Loucy (cell line): ENCODE measurements around the gene GSS.

ENCODE experiments used
- H2AFZ ChIP-seq: fragments of 200-600 bp; sonication (generic); 2 replicates; pipeline ENCODE4 v1.6.0; 2016; ENCODE audit warnings: antibody characterized with exemption, mild to moderate bottlenecking, low read length, moderate library complexity
- H3F3A ChIP-seq: fragments of 200-600 bp; 2 replicates; pipeline ENCODE4 v1.6.0; 2016; ENCODE audit warnings: antibody characterized with exemption, low read depth, mild to moderate bottlenecking
- H3K27me3 ChIP-seq: fragments of 200-600 bp; sonication (generic); 2 replicates; pipeline ENCODE4 v1.6.1; 2014; ENCODE audit warnings: low read length, mild to moderate bottlenecking; ENCODE audit not compliant: insufficient read depth, poor library complexity, severe bottlenecking
- H3K36me3 ChIP-seq: fragments of 200-600 bp; sonication (generic); 2 replicates; pipeline ENCODE4 v1.6.1; 2016; ENCODE audit warnings: low read length; ENCODE audit not compliant: insufficient read depth
- H3K4me1 ChIP-seq: fragments of 200-600 bp; sonication (generic); 2 replicates; pipeline ENCODE4 v1.5.1; 2014; ENCODE audit warnings: low read length, mild to moderate bottlenecking; ENCODE audit not compliant: insufficient read depth, poor library complexity, severe bottlenecking
- H3K4me2 ChIP-seq: fragments of 200-600 bp; sonication (generic); 2 replicates; pipeline ENCODE4 v1.6.0; 2014; ENCODE audit warnings: antibody characterized with exemption, low read length, low read depth, mild to moderate bottlenecking; ENCODE audit not compliant: poor library complexity, severe bottlenecking
- H3K4me3 ChIP-seq: fragments of 200-600 bp; sonication (generic); 2 replicates; pipeline ENCODE4 v1.5.1; 2014; ENCODE audit warnings: low read length, mild to moderate bottlenecking, mixed read lengths; ENCODE audit not compliant: poor library complexity, severe bottlenecking
- H3K79me2 ChIP-seq: fragments of 200-600 bp; sonication (generic); 2 replicates; pipeline ENCODE4 v1.6.1; 2014; ENCODE audit warnings: low read length; ENCODE audit not compliant: insufficient read depth
- H3K9ac ChIP-seq: fragments of 200-600 bp; sonication (generic); 2 replicates; pipeline ENCODE4 v1.6.0; 2014; ENCODE audit warnings: mild to moderate bottlenecking, low read depth, low read length, moderate library complexity; ENCODE audit not compliant: poor library complexity, severe bottlenecking
- H3K9me2 ChIP-seq: fragments of 200-600 bp; sonication (generic); replicated peaks from 2 replicates; pipeline ENCODE4 v1.6.1; 2016; ENCODE audit warnings: low read depth, low read length, mixed read lengths
- H3K9me3 ChIP-seq: fragments of 200-600 bp; sonication (generic); 2 replicates; pipeline ENCODE4 v1.6.1; 2014; ENCODE audit warnings: mild to moderate bottlenecking, antibody characterized with exemption, low read length, low read depth; ENCODE audit not compliant: insufficient read depth
- H4K20me1 ChIP-seq: fragments of 200-600 bp; sonication (generic); 2 replicates; pipeline ENCODE4 v1.6.0; 2014; ENCODE audit warnings: antibody characterized with exemption, low read length, mild to moderate bottlenecking; ENCODE audit not compliant: insufficient read depth, poor library complexity, severe bottlenecking
- CTCF ChIP-seq: fragments of 200-600 bp; sonication (generic); conservative IDR thresholded peaks from 2 replicates; pipeline ENCODE4 v1.5.1; 2014; ENCODE audit warnings: mild to moderate bottlenecking, antibody characterized with exemption, low read length
- EZH2phosphoT487 ChIP-seq: fragments of 200-600 bp; IDR thresholded peaks from 2 replicates; pipeline ENCODE4 v1.6.1; 2018; ENCODE audit warnings: antibody characterized with exemption, mild to moderate bottlenecking, moderate library complexity, borderline replicate concordance

Gene GSS

DNA sequence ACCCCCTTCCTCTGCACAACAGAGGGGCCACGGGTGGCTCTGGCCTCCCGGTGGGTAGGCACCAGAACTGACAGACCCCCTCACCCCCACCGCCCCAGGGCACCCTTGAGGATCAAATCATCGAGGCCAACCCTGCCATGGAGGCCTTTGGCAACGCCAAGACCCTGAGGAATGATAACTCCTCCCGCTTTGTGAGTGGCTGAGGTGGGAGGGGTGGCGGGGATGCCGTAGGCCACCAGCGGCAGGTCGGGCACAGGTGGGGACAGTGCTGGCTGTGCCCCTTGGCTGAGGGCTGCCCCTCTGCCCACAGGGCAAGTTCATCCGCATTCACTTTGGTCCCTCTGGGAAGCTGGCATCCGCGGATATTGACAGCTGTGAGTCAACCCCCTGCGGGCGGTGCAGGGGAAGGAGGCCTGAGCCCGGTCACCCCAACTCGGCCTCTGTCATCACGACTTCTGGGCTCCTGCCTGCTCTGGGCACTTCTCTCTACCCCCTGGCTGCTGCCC is 29.2 kb upstream of the GSS start:
- no peaks in the 10 kb centered on the region for H3K36me3 ChIP-seq
- no peak overlapping the region for H3K4me2 ChIP-seq
- no peaks in the 10 kb centered on the region for H3K79me2 ChIP-seq
- H4K20me1 ChIP-seq, result no peaks in the 10 kb centered on the region
- no peaks in the 10 kb centered on the region for H3F3A ChIP-seq
- no peak overlapping the region for H3K9ac ChIP-seq
- H2AFZ ChIP-seq, result no peak overlapping the region
- H3K4me1 ChIP-seq, result no peaks in the 10 kb centered on the region
- H3K9me3 ChIP-seq, result no peaks in the 10 kb centered on the region
- H3K9me2 ChIP-seq, result no peaks in the 10 kb centered on the region
- no peak for TF ChIP-seq EZH2phosphoT487
- TF ChIP-seq CTCF, result no peak
- H3K4me3 ChIP-seq, result no peak overlapping the region
- H3K27me3 ChIP-seq, result no peaks in the 10 kb centered on the region

- Histone ChIP-seq H3F3A (no peaks in the 10 kb centered on the region), H2AFZ (no peak overlapping the region), H3K79me2 (no peaks in the 10 kb centered on the region), H4K20me1 (no peaks in the 10 kb centered on the region), H3K4me3 (no peak overlapping the region), H3K9me2 (no peaks in the 10 kb centered on the region), H3K36me3 (no peaks in the 10 kb centered on the region), H3K9me3 (no peaks in the 10 kb centered on the region), H3K4me1 (no peaks in the 10 kb centered on the region), H3K27me3 (no peaks in the 10 kb centered on the region), H3K9ac (no peak overlapping the region), H3K4me2 (no peak overlapping the region)
- no peak for TF ChIP-seq EZH2phosphoT487
- no peak for TF ChIP-seq CTCF
Observed at GRCh38 chr20:34983995-34984735, 28.6 kb upstream of the GSS start.

DNA sequence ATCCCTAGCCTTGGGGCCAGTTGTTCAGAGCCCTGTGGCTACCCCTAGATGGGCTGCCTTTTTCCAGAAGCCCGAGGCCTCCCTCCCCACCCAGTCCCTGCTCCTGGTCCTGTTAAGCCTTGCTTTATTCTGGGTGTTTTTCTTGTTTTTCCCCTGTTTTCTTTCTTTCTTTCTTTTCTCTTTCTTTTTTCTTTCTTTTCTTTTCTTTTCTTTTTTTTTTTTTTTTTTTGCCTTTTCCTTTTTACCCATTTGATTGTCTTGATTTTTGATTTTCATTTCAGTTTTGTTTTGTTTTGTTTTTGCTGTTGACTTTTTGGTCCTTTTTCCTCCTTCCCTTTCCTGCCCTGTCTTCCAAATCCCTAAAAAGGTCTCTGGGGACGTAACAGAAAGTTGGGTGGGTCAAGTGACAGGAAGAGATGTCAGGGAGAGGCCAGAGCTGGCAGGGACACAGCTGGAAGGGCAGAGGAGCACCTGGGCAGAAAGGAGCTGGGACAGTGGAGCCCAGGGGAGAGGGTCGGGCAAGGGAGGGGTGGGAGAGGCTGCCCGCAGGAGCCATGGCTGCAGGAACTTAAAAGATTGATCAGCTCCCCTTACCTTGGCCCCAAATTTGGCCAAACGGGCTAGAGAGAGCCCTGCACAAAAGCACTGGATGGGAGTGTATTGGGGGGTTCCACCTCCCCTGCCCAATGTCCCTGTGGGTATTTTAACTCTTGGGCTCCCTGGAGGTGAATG is 27.6 kb upstream of the GSS start:
- TF ChIP-seq CTCF (no peak), EZH2phosphoT487 (no peak)
- Histone ChIP-seq H3K4me1 (no peaks in the 10 kb centered on the region), H3K9me2 (no peaks in the 10 kb centered on the region), H3K9me3 (no peaks in the 10 kb centered on the region), H3K4me3 (no peak overlapping the region), H4K20me1 (no peaks in the 10 kb centered on the region), H3F3A (no peaks in the 10 kb centered on the region), H3K36me3 (no peaks in the 10 kb centered on the region), H2AFZ (no peak overlapping the region), H3K79me2 (no peaks in the 10 kb centered on the region), H3K9ac (no peak overlapping the region), H3K4me2 (no peak overlapping the region), H3K27me3 (no peaks in the 10 kb centered on the region)
